B cell (primary cell): ENCODE data around the gene ALDH1B1. TPM values are rescaled to one million over a fixed set of nuclear protein-coding genes. Genes with fewer than 3 reads are reported as not detected.

Experiments used
- ATAC-seq: fragments of 200-7000 bp; cut with Tn5 transposase; one replicate; pipeline ENCODE4 v1.10.0; 2021; ENCODE audit warnings: low read depth, mild to moderate bottlenecking, moderate number of reproducible peaks, moderate library complexity
- CTCF ChIA-PET: fragments of 350-600 bp; sonication (Branson Sonifier 250); formaldehyde crosslinking; loops from one replicate; lab custom pipeline; 2021; ENCODE audit warnings: antibody characterized with exemption, inconsistent platforms; lab: Charles Lee
- POLR2A ChIA-PET: fragments of 350-600 bp; sonication (Branson Sonifier 250); formaldehyde crosslinking; loops from one replicate; lab custom pipeline; 2021; ENCODE audit warnings: antibody characterized with exemption; lab: Charles Lee
- DNase-seq: peaks from one replicate; pipeline ENCODE4 v3.0.0; 2013
- H2AFZ ChIP-seq: 2 replicates; pipeline ENCODE4 v1.6.1; 2012; ENCODE audit warnings: mild to moderate bottlenecking, low read depth, low read length; ENCODE audit not compliant: insufficient read depth, poor library complexity, severe bottlenecking
- H3K27ac ChIP-seq, 2 donors: 1 replicate in 1 of 2; 2 replicates in 1 of 2; pipeline ENCODE4 v1.5.1; 2012 to 2013; ENCODE audit warnings: low read length in 2 of 2, mild to moderate bottlenecking in 2 of 2, moderate library complexity in 1 of 2
- H3K27me3 ChIP-seq, 4 experiments: fragments of 200-600 bp in 1 of 4; sonication (generic) in 1 of 4; replicated peaks in 1 of 4; 1 replicate in 2 of 4; 2 replicates in 2 of 4; pipeline versions ENCODE4 v1.6.1 to v1.7.0; 2013 to 2016; ENCODE audit warnings: low read length in 3 of 4, mild to moderate bottlenecking in 2 of 4, mixed read lengths in 1 of 4, moderate library complexity in 1 of 4; ENCODE audit not compliant: insufficient read depth in 4 of 4, control insufficient read depth in 3 of 4; ENCODE audit errors: control extremely low read depth in 1 of 4
- H3K36me3 ChIP-seq, 2 experiments: replicated peaks in 1 of 2; 1 replicate in 1 of 2; 2 replicates in 1 of 2; pipeline versions ENCODE4 v1.6.1 to v1.7.1; 2013; ENCODE audit warnings: low read length in 1 of 2; ENCODE audit not compliant: insufficient read depth in 2 of 2, control insufficient read depth in 1 of 2; ENCODE audit errors: control extremely low read depth in 1 of 2, extremely low read depth in 1 of 2
- H3K4me1 ChIP-seq, 2 donors: fragments of 200-600 bp in 1 of 2; sonication (generic) in 1 of 2; 1 replicate in 1 of 2; 2 replicates in 1 of 2; pipeline versions ENCODE4 v1.5.1 to v1.6.1; 2013 to 2017; ENCODE audit warnings: low read length in 2 of 2; ENCODE audit not compliant: control insufficient read depth in 2 of 2, insufficient read depth in 2 of 2
- H3K4me2 ChIP-seq: replicated peaks from 2 replicates; pipeline ENCODE3; 2012; ENCODE audit warnings: mild to moderate bottlenecking, low read depth, low read length; ENCODE audit not compliant: poor library complexity, severe bottlenecking
- H3K4me3 ChIP-seq, 5 experiments: fragments of 200-600 bp in 1 of 5; sonication (generic) in 1 of 5; 1 replicate in 3 of 5; 2 replicates in 2 of 5; pipeline versions ENCODE4 v1.5.1 to v1.7.0; 2011 to 2016; ENCODE audit warnings: low read length in 4 of 5, mild to moderate bottlenecking in 4 of 5, low read depth in 2 of 5, control low read depth in 1 of 5, moderate library complexity in 1 of 5; ENCODE audit not compliant: insufficient read depth in 1 of 5; ENCODE audit errors: control extremely low read depth in 1 of 5, extremely low read depth in 1 of 5
- H3K79me2 ChIP-seq: fragments of 200-600 bp; sonication (generic); one replicate; pipeline ENCODE4 v1.6.0; 2016; ENCODE audit warnings: low read length; ENCODE audit not compliant: control insufficient read depth, insufficient read depth
- H3K9ac ChIP-seq: fragments of 200-600 bp; sonication (generic); 2 replicates; pipeline ENCODE4 v1.6.1; 2017; ENCODE audit warnings: mild to moderate bottlenecking, low read length, moderate library complexity
- H3K9me3 ChIP-seq, 3 donors: one replicate each; pipeline versions ENCODE4 v1.6.1 to v1.7.1; 2013; ENCODE audit warnings: low read length in 2 of 3; ENCODE audit not compliant: control insufficient read depth in 2 of 3, insufficient read depth in 1 of 3; ENCODE audit errors: control extremely low read depth in 1 of 3
- H4K20me1 ChIP-seq: 2 replicates; pipeline ENCODE4 v1.6.0; 2012; ENCODE audit warnings: mild to moderate bottlenecking, low read length; ENCODE audit not compliant: insufficient read depth, control insufficient read depth, poor library complexity, severe bottlenecking
- H3K27ac Mint-ChIP-seq: one replicate; pipeline ENCODE4 v1.8.0; 2021; ENCODE audit warnings: mixed read lengths
- H3K27me3 Mint-ChIP-seq: one replicate; pipeline ENCODE4 v1.8.0; 2021; ENCODE audit warnings: mixed read lengths
- H3K4me1 Mint-ChIP-seq: one replicate; pipeline ENCODE4 v1.8.0; 2021; ENCODE audit warnings: mixed read lengths
- H3K4me3 Mint-ChIP-seq: one replicate; pipeline ENCODE4 v1.8.0; 2021; ENCODE audit warnings: mixed read lengths
- H3K9me3 Mint-ChIP-seq: one replicate; pipeline ENCODE4 v1.8.0; 2022; ENCODE audit warnings: mixed read lengths; ENCODE audit not compliant: insufficient read depth
- EZH2 ChIP-seq: IDR thresholded peaks from 2 replicates; pipeline ENCODE4 v1.6.1; 2012; ENCODE audit warnings: borderline replicate concordance, low read depth, mild to moderate bottlenecking, moderate library complexity, low read length; ENCODE audit not compliant: insufficient read depth, poor library complexity, severe bottlenecking
- WGBS: methylation state at CpG from one replicate; pipeline ENCODE4 v1.1.5; 2013; ENCODE audit warnings: missing lambda C conversion rate; ENCODE audit not compliant: insufficient coverage; 5-methylcytosine and 5-hydroxymethylcytosine counted together
- intact Hi-C: fragments of 100-400 bp; cut with micrococcal nuclease; formaldehyde crosslinking; loops from one replicate; pipeline ENCODE4 v1.10.0; 2022
- polyA plus RNA-seq: library from polyadenylated mRNA; depleted of rRNA; stranded (reverse); fragments of >200 nt; gene quantifications from 2 replicates; pipeline ENCODE4 v1.2.3, GENCODE V29; 2012
- total RNA-seq, 2 donors: library from RNA; stranded (reverse); fragments of 120-200 nt in 1 of 2; gene quantifications; 1 replicate in 1 of 2; 2 replicates in 1 of 2; pipeline versions ENCODE4 v1.2.3 to v1.2.4, GENCODE V29; 2013 to 2022
- TF ChIP-seq, protein P1 (sequence below): fragments of 200-600 bp; IDR thresholded peaks from one replicate; pipeline ENCODE4 v1.8.0; 2022; ENCODE audit warnings: antibody characterized with exemption, mild to moderate bottlenecking

Gene ALDH1B1
- total and polyA plus RNA-seq, 2 donors (not counting 1 experiment from before 2014, with no cell fraction given), result 0.81 to 4.8 TPM

DNA sequence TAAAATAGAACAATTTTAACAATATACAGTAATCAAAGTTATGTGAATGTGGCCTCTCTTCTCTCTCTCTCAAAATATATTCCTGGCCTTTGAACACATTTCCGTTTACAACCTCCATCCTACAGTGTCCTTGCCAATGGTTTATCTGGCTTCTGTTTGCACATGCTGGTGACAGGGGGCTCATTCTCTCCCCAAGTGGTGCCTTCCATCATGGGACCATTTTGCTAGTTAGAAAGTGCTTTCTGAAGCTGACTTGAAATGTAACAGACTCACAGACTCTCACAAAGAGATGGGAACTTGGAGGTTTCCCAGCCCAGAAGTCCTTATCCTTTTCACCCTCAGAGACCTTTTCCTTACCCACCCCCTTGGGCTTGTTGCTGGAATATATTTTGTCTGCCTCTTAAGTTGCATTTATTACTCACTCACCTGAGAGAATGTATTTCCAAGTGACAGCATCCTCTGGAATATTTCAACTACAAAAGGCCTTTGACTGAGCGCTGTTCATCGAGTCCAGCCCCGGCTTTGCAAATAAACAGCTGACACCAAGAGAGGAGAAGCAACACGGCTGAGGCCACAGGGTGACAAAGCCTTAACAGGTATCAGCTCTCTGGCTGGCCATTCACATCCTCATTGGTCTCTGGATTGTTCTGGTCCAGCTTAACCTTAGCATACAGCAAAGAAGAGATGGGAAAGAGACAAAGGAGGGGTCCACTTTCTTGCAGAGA, 17.5 kb upstream of the ALDH1B1 start:
- no peak overlapping the region for H3K4me3 ChIP-seq
- no peak overlapping the region for H3K27ac ChIP-seq
- POLR2A ChIA-PET, result no interaction called here
- no peak overlapping the region for H3K4me2 ChIP-seq
- H4K20me1 ChIP-seq, result no peaks in the 10 kb centered on the region
- DNase-seq, result no peak
- no peaks in the 10 kb centered on the region for H3K4me1 ChIP-seq
- Mint-ChIP-seq H3K4me3 (no peak overlapping the region), H3K9me3 (no peaks in the 10 kb centered on the region), H3K27me3 (peaks cover 8% of the 10 kb centered on the region), H3K4me1 (no peaks in the 10 kb centered on the region), H3K27ac (no peak overlapping the region)
- peaks cover 0 to 8% (median 0%) of the 10 kb centered on the region in 4 experiments for H3K27me3 ChIP-seq
- no peaks in the 10 kb centered on the region for H3K36me3 ChIP-seq
- CTCF ChIA-PET, result interaction anchor here (0.8 to 0.9 kb wide), 2 partner anchors 12 to 26 kb away, joined by 3 read pairs; no protein-coding TSS in a partner anchor
- 93% methylated on average over 5 of the region's 5 CpGs for WGBS
- TF ChIP-seq, protein P1, sequence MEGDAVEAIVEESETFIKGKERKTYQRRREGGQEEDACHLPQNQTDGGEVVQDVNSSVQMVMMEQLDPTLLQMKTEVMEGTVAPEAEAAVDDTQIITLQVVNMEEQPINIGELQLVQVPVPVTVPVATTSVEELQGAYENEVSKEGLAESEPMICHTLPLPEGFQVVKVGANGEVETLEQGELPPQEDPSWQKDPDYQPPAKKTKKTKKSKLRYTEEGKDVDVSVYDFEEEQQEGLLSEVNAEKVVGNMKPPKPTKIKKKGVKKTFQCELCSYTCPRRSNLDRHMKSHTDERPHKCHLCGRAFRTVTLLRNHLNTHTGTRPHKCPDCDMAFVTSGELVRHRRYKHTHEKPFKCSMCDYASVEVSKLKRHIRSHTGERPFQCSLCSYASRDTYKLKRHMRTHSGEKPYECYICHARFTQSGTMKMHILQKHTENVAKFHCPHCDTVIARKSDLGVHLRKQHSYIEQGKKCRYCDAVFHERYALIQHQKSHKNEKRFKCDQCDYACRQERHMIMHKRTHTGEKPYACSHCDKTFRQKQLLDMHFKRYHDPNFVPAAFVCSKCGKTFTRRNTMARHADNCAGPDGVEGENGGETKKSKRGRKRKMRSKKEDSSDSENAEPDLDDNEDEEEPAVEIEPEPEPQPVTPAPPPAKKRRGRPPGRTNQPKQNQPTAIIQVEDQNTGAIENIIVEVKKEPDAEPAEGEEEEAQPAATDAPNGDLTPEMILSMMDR, result no peak
- no peak for TF ChIP-seq EZH2
- intact Hi-C loops, result no loop called here
- H3K79me2 ChIP-seq, result no peaks in the 10 kb centered on the region
- H3K9ac ChIP-seq, result no peak overlapping the region
- no peaks in the 10 kb centered on the region for H3K9me3 ChIP-seq
- H2AFZ ChIP-seq, result no peak overlapping the region
- ATAC-seq, result no peak

DNA sequence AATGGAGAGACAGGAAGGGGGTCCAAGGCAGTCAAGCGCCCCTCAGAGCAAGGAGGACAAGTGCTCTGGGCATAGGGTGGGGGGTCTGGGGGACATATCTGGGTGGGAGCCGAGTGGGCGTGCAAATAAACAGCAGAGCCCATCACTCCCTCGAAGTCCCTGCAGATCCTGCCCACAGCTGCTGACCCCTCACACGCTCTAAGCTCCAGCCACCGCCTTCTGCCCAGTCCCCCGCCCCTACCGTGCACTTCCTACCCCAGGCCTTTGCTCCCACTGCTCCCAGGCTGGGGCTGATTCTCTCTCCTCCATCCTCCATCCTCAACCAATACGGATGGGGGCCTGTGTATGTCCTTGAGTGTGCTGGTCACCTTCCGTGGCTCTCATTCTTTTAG, 16.9 kb upstream of the ALDH1B1 start:
- WGBS, result 89% methylated on average over 5 of the region's 10 CpGs
- CTCF ChIA-PET, result no interaction called here

More for the DNA sequence above, 16.9 kb upstream of the ALDH1B1 start:
- Histone ChIP-seq H3K27me3 (peaks cover 0 to 8% (median 0%) of the 10 kb centered on the region in 4 experiments), H3K9me3 (no peaks in the 10 kb centered on the region), H3K4me2 (no peak overlapping the region), H4K20me1 (no peaks in the 10 kb centered on the region), H3K36me3 (no peaks in the 10 kb centered on the region), H3K79me2 (no peaks in the 10 kb centered on the region), H3K27ac (no peak overlapping the region), H3K9ac (no peak overlapping the region), H3K4me3 (no peak overlapping the region), H3K4me1 (no peaks in the 10 kb centered on the region), H2AFZ (no peak overlapping the region)
- H3K27me3 Mint-ChIP-seq, result peaks cover 8% of the 10 kb centered on the region
- POLR2A ChIA-PET, result no interaction called here
- intact Hi-C loops, result no loop called here
- no peak overlapping the region for H3K27ac Mint-ChIP-seq
- H3K4me3 Mint-ChIP-seq, result no peak overlapping the region
- DNase-seq (no peak), ATAC-seq (no peak)
- H3K9me3 Mint-ChIP-seq, result no peaks in the 10 kb centered on the region
- no peaks in the 10 kb centered on the region for H3K4me1 Mint-ChIP-seq
- TF ChIP-seq, protein P1, result no peak
